ENCODE measurements around the gene LAMA4. TPM values are rescaled to one million over a fixed set of nuclear protein-coding genes. Genes with fewer than 3 reads are reported as not detected.

Gene LAMA4
- total and polyA plus RNA-seq, 7 experiments from 2014 or later: not detected

DNA sequence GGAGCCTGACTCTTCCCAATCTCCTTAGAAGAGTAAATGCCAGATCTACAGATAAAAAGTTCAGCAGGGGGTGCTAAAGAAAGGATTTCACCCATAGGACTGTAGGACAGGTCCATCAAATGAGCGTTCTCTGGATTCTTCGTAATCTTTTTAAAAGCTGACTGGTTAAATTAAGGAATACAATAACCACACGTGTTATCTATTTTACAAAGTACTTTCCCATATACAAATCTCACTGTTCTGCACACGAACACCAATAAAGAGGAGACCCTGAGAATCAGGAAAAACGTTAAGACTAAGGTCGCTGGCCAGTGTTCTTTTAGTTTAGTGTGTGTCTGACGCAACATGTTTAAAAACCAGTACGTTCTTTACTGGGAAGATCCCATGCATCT is 167.6 kb downstream of the LAMA4 start:
- peaks cover 0 to 2% (median 0%) of the 10 kb centered on the region in 11 donors for H3K9me3 Mint-ChIP-seq
- H3K27me3 Mint-ChIP-seq: peaks cover 0 to 31% (median 5%) of the 10 kb centered on the region in 5 donors
- H3K36me3 ChIP-seq (ENCODE audit: control insufficient read depth in 2 of 3, insufficient read depth in 3 of 3, low read length in 3 of 3): peaks cover 0 to 9% (median 0%) of the 10 kb centered on the region in 3 experiments
- H3K27me3 ChIP-seq (ENCODE audit: control insufficient read depth in 2 of 2, insufficient read depth in 2 of 2, low read length in 2 of 2): peaks cover 0 to 3% of the 10 kb centered on the region in 2 donors
- ChIA-PET POLR2A (interaction anchor here (0.8 to 2.0 kb wide), 8 partner anchors 9 to 828 kb away, joined by 3 to 7 read pairs (median 4); partner anchors contain the start of gene TRAF3IP2), CTCF (interaction anchor here (2.0 kb wide), 1 partner anchor 77 kb away, joined by 9 read pairs; no protein-coding TSS in a partner anchor)
- peaks cover 0 to 7% of the 10 kb centered on the region in 2 donors for H3K4me1 ChIP-seq (ENCODE audit: control insufficient read depth in 2 of 2, insufficient read depth in 2 of 2, low read length in 2 of 2)
- no peak for DNase-seq
- peaks cover 0 to 18% (median 10%) of the 10 kb centered on the region in 7 donors for H3K4me1 Mint-ChIP-seq
- no peak overlapping the region for H3K4me3 Mint-ChIP-seq
- no peak for ATAC-seq
- H3K27ac Mint-ChIP-seq: no peak overlapping the region
- peak overlapping the region; percentile 64 for H3K4me3 ChIP-seq (ENCODE audit: low read length)
- intact Hi-C loops (cut with micrococcal nuclease): loop anchor here (1.0 to 10.0 kb wide), 20 partner anchors 43 to 1912 kb away; partner anchors contain the start of genes FYN (in 2 of the 2), GTF3C6 (in 2 of the 2), REV3L (in 2 of the 2) and SLC16A10 (in 2 of the 2)
- H3K36me3 Mint-ChIP-seq: peaks cover 0 to 25% (median 4%) of the 10 kb centered on the region in 5 donors
- peak overlapping the region; percentile 87 for H3K27ac ChIP-seq (ENCODE audit: low read depth, low read length)
- no peaks in the 10 kb centered on the region for H3K9me3 ChIP-seq (ENCODE audit: control insufficient read depth in 2 of 3, low read length in 3 of 3)

DNA sequence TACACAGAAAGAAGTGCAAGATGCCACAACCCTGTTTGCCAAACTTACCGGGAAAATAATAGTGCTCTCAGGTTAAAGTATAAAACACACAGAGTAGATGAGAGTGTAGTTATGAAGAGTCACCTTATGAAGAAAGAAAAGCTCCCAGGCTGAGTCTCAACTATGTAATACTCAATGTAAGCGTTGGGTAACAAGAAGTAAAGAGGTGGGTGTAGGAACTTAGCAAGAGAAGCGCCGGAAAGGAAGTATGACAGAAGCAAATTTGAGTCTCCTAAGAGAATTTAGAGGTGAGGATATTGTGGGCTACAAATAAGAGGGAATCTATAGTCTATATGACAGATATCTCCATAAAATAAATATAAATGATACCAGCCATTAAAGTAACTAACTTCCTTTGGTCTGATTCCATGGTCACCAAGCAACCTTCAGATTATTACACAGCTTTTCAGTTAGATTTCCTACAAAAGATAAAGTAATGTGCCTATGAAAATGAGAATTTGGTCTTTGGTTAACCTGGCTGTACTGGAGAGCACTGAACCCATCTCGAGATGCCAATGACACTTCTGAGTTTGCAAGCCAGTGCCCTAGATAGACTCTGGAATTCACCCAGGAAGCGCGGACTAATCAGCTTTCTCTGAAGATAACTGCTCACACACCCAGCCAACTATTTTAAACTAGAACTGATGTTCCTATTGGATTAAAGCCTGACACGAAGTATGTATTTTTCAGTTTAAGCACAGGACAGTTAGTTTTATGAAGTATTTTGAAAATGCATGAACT is 168.9 kb downstream of the LAMA4 start:
- CTCF ChIA-PET: interaction anchor here (0.6 to 2.0 kb wide), 3 partner anchors 78 to 690 kb away, joined by 3 to 9 read pairs (median 5); no protein-coding TSS in a partner anchor

DNA sequence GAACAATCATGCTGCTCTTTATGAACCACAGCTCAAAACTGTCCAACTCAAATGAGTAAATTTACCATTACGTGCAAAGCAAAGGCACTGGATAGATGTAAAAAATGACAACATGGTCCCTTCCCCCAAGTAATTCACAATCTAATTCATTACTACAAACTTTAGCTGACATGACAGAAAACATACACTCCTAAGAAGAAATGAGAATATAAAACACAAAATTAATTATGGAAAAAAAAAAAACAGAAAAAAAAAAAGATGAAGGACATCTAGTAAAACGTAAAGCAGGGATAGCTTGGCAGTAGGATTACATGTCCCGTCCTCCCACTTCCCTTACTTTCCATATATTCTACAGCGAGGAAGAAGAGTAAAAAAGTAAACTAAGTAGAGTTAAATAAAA is 172.8 kb downstream of the LAMA4 start:
- Mint-ChIP-seq H3K36me3 (peaks cover 3 to 41% (median 4%) of the 10 kb centered on the region in 5 donors), H3K27me3 (no peaks in the 10 kb centered on the region), H3K27ac (no peak overlapping the region), H3K9me3 (peaks cover 0 to 2% (median 0%) of the 10 kb centered on the region in 11 donors), H3K4me1 (peaks cover 0 to 17% (median 10%) of the 10 kb centered on the region in 7 donors), H3K4me3 (no peak overlapping the region)
- ChIA-PET POLR2A (interaction anchor here (0.7 kb wide), 2 partner anchors 9 to 15 kb away, joined by 3 read pairs; no protein-coding TSS in a partner anchor), CTCF (no interaction called here)
- H3K36me3 ChIP-seq (ENCODE audit: control insufficient read depth in 2 of 3, insufficient read depth in 3 of 3, low read length in 3 of 3): peaks cover 0 to 13% (median 6%) of the 10 kb centered on the region in 3 experiments
- intact Hi-C loops (cut with micrococcal nuclease): loop anchor here (10.0 kb wide), 3 partner anchors 203 to 1907 kb away; partner anchors contain the start of genes CDC40 (in 1 of the 2) and WASF1 (in 1 of the 2)
- peaks cover 0 to 6% of the 10 kb centered on the region in 2 donors for H3K4me1 ChIP-seq (ENCODE audit: control insufficient read depth in 2 of 2, insufficient read depth in 2 of 2, low read length in 2 of 2)
- no peak for DNase-seq
- H3K27me3 ChIP-seq (ENCODE audit: control insufficient read depth in 2 of 2, insufficient read depth in 2 of 2, low read length in 2 of 2): no peaks in the 10 kb centered on the region
- no peak for ATAC-seq
- no peak overlapping the region for H3K27ac ChIP-seq (ENCODE audit: low read depth, low read length)
- no peak overlapping the region for H3K4me3 ChIP-seq (ENCODE audit: low read length)
- no peaks in the 10 kb centered on the region for H3K9me3 ChIP-seq (ENCODE audit: control insufficient read depth in 2 of 3, low read length in 3 of 3)

More for the DNA sequence above, 168.9 kb downstream of the LAMA4 start:
- H3K9me3 ChIP-seq (ENCODE audit: control insufficient read depth in 2 of 3, low read length in 3 of 3): no peaks in the 10 kb centered on the region
- H3K36me3 ChIP-seq (ENCODE audit: control insufficient read depth in 2 of 3, insufficient read depth in 3 of 3, low read length in 3 of 3): peaks cover 0 to 9% (median 0%) of the 10 kb centered on the region in 3 experiments
- Mint-ChIP-seq H3K27ac (peak overlapping the region in 5 of 9 donors; percentile 20 to 73 (median 40)), H3K9me3 (peaks cover 0 to 2% (median 0%) of the 10 kb centered on the region in 11 donors), H3K27me3 (peaks cover 0 to 21% (median 0%) of the 10 kb centered on the region in 5 donors), H3K36me3 (peaks cover 0 to 29% (median 4%) of the 10 kb centered on the region in 5 donors), H3K4me3 (peak overlapping the region; percentile 23 to 68 (median 49)), H3K4me1 (peaks cover 0 to 18% (median 10%) of the 10 kb centered on the region in 7 donors)
- ATAC-seq: no peak
- H3K27ac ChIP-seq (ENCODE audit: low read depth, low read length): no peak overlapping the region
- no peak overlapping the region for H3K4me3 ChIP-seq (ENCODE audit: low read length)
- H3K4me1 ChIP-seq (ENCODE audit: control insufficient read depth in 2 of 2, insufficient read depth in 2 of 2, low read length in 2 of 2): peaks cover 0 to 7% of the 10 kb centered on the region in 2 donors
- DNase-seq: no peak
- POLR2A ChIA-PET: interaction anchor here (0.9 to 1.0 kb wide), 2 partner anchors 13 to 147 kb away, joined by 3 to 4 read pairs; no protein-coding TSS in a partner anchor
- intact Hi-C loops (cut with micrococcal nuclease): loop anchor here (2.0 to 10.0 kb wide), 8 partner anchors 199 to 1911 kb away; partner anchors contain the start of genes CDC40 (in 1 of the 2), GTF3C6 (in 1 of the 2), HDAC2 (in 1 of the 2) and REV3L (in 1 of the 2)
- peaks cover 0 to 3% of the 10 kb centered on the region in 2 donors for H3K27me3 ChIP-seq (ENCODE audit: control insufficient read depth in 2 of 2, insufficient read depth in 2 of 2, low read length in 2 of 2)

DNA sequence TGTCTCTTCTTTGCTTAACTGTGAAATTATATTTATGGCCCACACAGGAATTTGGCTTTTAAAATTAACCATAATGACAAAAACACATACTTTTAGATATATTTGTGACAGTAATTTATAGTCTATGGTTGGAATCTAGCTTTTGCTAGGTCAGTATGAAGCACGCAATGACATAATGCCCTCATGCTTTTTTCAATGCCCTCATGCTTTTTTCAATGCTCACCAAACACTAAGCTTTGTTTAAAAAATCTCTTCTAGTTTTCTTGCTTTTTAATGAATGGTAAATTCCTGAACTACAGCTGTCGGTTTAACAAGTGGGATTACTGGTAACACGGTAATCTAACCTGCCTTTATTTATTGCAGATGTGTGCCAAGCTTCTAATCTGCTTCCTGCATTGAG is 187.8 kb downstream of the LAMA4 start:
- no peak for ATAC-seq
- H3K4me3 Mint-ChIP-seq: no peak overlapping the region
- peaks cover 0 to 6% (median 2%) of the 10 kb centered on the region in 5 donors for H3K36me3 Mint-ChIP-seq
- intact Hi-C loops (cut with micrococcal nuclease): no loop called here
- Histone ChIP-seq H3K4me3 (ENCODE audit: low read length) (no peak overlapping the region), H3K27ac (ENCODE audit: low read depth, low read length) (no peak overlapping the region), H3K36me3 (ENCODE audit: control insufficient read depth in 2 of 3, insufficient read depth in 3 of 3, low read length in 3 of 3) (no peaks in the 10 kb centered on the region), H3K9me3 (ENCODE audit: control insufficient read depth in 2 of 3, low read length in 3 of 3) (no peaks in the 10 kb centered on the region), H3K27me3 (ENCODE audit: control insufficient read depth in 2 of 2, insufficient read depth in 2 of 2, low read length in 2 of 2) (no peaks in the 10 kb centered on the region), H3K4me1 (ENCODE audit: control insufficient read depth in 2 of 2, insufficient read depth in 2 of 2, low read length in 2 of 2) (no peaks in the 10 kb centered on the region)
- CTCF ChIA-PET: interaction anchor here (0.7 to 1.1 kb wide), 2 partner anchors 8 to 56 kb away, joined by 3 read pairs; no protein-coding TSS in a partner anchor
- peaks cover 0 to 12% (median 8%) of the 10 kb centered on the region in 7 donors for H3K4me1 Mint-ChIP-seq
- POLR2A ChIA-PET: no interaction called here
- H3K9me3 Mint-ChIP-seq: no peaks in the 10 kb centered on the region
- peak overlapping the region in 4 of 9 donors; percentile 9 to 33 (median 20) for H3K27ac Mint-ChIP-seq
- DNase-seq: no peak
- peaks cover 0 to 6% (median 0%) of the 10 kb centered on the region in 5 donors for H3K27me3 Mint-ChIP-seq

DNA sequence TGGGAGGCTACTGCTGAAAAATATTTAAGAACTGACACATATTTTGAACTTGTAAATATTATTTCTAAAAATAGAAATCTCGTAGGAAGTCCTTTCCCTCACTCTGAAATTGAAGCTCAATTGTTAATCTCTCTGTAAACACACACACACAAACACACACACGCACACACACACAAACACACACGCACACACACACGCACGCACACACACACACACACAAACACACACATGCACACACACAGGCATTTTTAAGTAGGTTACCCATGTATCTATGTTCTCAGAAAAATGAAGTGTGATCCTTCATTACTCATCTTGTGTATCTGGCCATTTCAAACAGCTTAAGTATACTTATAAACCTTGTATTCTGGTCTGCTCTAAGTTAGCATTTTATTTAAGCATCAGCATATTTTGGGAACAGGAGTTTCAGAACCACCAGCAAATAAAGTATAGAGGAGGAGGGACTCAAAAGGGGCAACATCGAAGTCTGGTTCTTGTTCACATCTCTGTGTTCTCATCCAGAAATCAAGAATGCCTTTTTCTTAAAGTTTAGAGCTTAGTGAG is 188.9 kb downstream of the LAMA4 start:
- no peaks in the 10 kb centered on the region for H3K36me3 ChIP-seq (ENCODE audit: control insufficient read depth in 2 of 3, insufficient read depth in 3 of 3, low read length in 3 of 3)
- ChIA-PET POLR2A (no interaction called here), CTCF (no interaction called here)
- Mint-ChIP-seq H3K4me3 (no peak overlapping the region), H3K36me3 (peaks cover 0 to 4% (median 0%) of the 10 kb centered on the region in 5 donors), H3K27me3 (peaks cover 0 to 6% (median 0%) of the 10 kb centered on the region in 5 donors), H3K27ac (no peak overlapping the region), H3K4me1 (peaks cover 0 to 12% (median 8%) of the 10 kb centered on the region in 7 donors), H3K9me3 (no peaks in the 10 kb centered on the region)
- DNase-seq (no peak), ATAC-seq (no peak)
- H3K9me3 ChIP-seq (ENCODE audit: control insufficient read depth in 2 of 3, low read length in 3 of 3): no peaks in the 10 kb centered on the region
- no peak overlapping the region for H3K4me3 ChIP-seq (ENCODE audit: low read length)
- H3K27ac ChIP-seq (ENCODE audit: low read depth, low read length): no peak overlapping the region
- no peaks in the 10 kb centered on the region for H3K27me3 ChIP-seq (ENCODE audit: control insufficient read depth in 2 of 2, insufficient read depth in 2 of 2, low read length in 2 of 2)
- intact Hi-C loops (cut with micrococcal nuclease): no loop called here
- no peaks in the 10 kb centered on the region for H3K4me1 ChIP-seq (ENCODE audit: control insufficient read depth in 2 of 2, insufficient read depth in 2 of 2, low read length in 2 of 2)

DNA sequence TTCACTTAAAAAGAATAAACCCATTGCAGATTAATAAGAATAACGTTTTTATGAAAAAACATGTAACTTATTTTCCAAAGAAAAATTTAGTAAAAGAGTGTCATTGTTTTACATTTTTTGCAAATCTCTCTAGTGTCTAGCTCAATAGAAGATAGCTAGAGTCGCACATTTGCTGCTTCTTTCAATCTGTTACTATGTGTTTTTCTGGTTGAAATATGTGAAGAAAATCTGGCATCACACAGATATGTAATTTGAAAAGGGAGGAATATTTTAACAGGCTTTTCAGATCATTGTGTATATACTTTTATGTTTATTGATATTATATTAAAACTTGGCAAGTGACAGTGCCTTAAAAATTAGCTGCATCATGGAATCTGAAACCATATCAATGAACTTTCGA is 191.4 kb downstream of the LAMA4 start:
- H3K4me1 ChIP-seq (ENCODE audit: control insufficient read depth in 2 of 2, insufficient read depth in 2 of 2, low read length in 2 of 2): no peaks in the 10 kb centered on the region
- H3K36me3 Mint-ChIP-seq: no peaks in the 10 kb centered on the region
- H3K9me3 ChIP-seq (ENCODE audit: control insufficient read depth in 2 of 3, low read length in 3 of 3): no peaks in the 10 kb centered on the region
- no peak overlapping the region for H3K4me3 ChIP-seq (ENCODE audit: low read length)
- POLR2A ChIA-PET: no interaction called here
- intact Hi-C loops (cut with micrococcal nuclease): no loop called here
- DNase-seq (no peak), ATAC-seq (no peak)
- no peak overlapping the region for H3K4me3 Mint-ChIP-seq
- H3K27ac Mint-ChIP-seq: no peak overlapping the region
- peaks cover 0 to 12% (median 8%) of the 10 kb centered on the region in 7 donors for H3K4me1 Mint-ChIP-seq
- no peaks in the 10 kb centered on the region for H3K36me3 ChIP-seq (ENCODE audit: control insufficient read depth in 2 of 3, insufficient read depth in 3 of 3, low read length in 3 of 3)
- no peaks in the 10 kb centered on the region for H3K9me3 Mint-ChIP-seq
- peaks cover 0 to 6% (median 0%) of the 10 kb centered on the region in 5 donors for H3K27me3 Mint-ChIP-seq
- CTCF ChIA-PET: no interaction called here
- no peaks in the 10 kb centered on the region for H3K27me3 ChIP-seq (ENCODE audit: control insufficient read depth in 2 of 2, insufficient read depth in 2 of 2, low read length in 2 of 2)
- H3K27ac ChIP-seq (ENCODE audit: low read depth, low read length): no peak overlapping the region
